IMR-90 (cell line): ENCODE results near the gene GDPD2. TPM values are rescaled to one million over a fixed set of nuclear protein-coding genes. Genes with fewer than 3 reads are reported as not detected.

Experiments
- ATAC-seq: fragments of 200-7000 bp; cut with Tn5 transposase; 2 replicates; pipeline ENCODE4 v1.9.1; 2020; ENCODE audit warnings: low read depth, mild to moderate bottlenecking, moderate library complexity
- BruUV-seq: library from RNA; stranded (reverse); fragments of 400-500 nt; replicated peaks from 2 replicates; lab custom pipeline; 2021; lab: Mats Ljungman, UMichigan
- CTCF ChIA-PET: fragments of 300-600 bp; formaldehyde crosslinking; extraction: SDS; loops from one replicate; lab custom pipeline; 2021; ENCODE audit warnings: antibody characterized with exemption; lab: Yijun Ruan, JAX
- POLR2A ChIA-PET: fragments of 300-600 bp; sonication (Branson Sonifier 250); formaldehyde crosslinking; loops from one replicate; lab custom pipeline; 2022; ENCODE audit warnings: antibody characterized with exemption; ENCODE audit not compliant: unreplicated experiment; lab: Charles Lee
- DNase-seq: peaks from one replicate; pipeline ENCODE4 v3.0.0; 2013
- H2AFZ ChIP-seq: replicated peaks from 2 replicates; pipeline ENCODE3; 2013; ENCODE audit warnings: low read length, mild to moderate bottlenecking; ENCODE audit not compliant: poor library complexity
- H2AK5ac ChIP-seq: 2 replicates; pipeline ENCODE4 v1.6.1; 2013; ENCODE audit warnings: low read depth, low read length, inconsistent platforms
- H2AK9ac ChIP-seq: replicated peaks from 2 replicates; pipeline ENCODE3; 2013; ENCODE audit warnings: mild to moderate bottlenecking, low read depth, low read length, moderate library complexity; ENCODE audit not compliant: poor library complexity
- H2BK120ac ChIP-seq: 2 replicates; pipeline ENCODE4 v1.6.1; 2013; ENCODE audit warnings: low read depth, low read length, inconsistent platforms
- H2BK15ac ChIP-seq: 3 replicates; pipeline ENCODE4 v1.6.1; 2013; ENCODE audit warnings: low read depth, low read length, inconsistent platforms
- H2BK20ac ChIP-seq: 2 replicates; pipeline ENCODE4 v1.6.1; 2013; ENCODE audit warnings: low read depth, mild to moderate bottlenecking, inconsistent platforms, low read length, moderate library complexity
- H2BK5ac ChIP-seq: 2 replicates; pipeline ENCODE4 v1.6.1; 2013; ENCODE audit warnings: mild to moderate bottlenecking, low read depth, low read length, inconsistent platforms; ENCODE audit not compliant: poor library complexity, severe bottlenecking
- H3K14ac ChIP-seq: replicated peaks from 2 replicates; pipeline ENCODE4 v1.6.1; 2013; ENCODE audit warnings: low read depth, low read length, inconsistent platforms
- H3K18ac ChIP-seq: 2 replicates; pipeline ENCODE4 v1.6.1; 2013; ENCODE audit warnings: low read depth, low read length, control low read depth
- H3K23ac ChIP-seq: 2 replicates; pipeline ENCODE4 v1.6.1; 2013; ENCODE audit warnings: low read depth, low read length, inconsistent platforms
- H3K27ac ChIP-seq: 2 replicates; pipeline ENCODE4 v1.5.1; 2013; ENCODE audit warnings: mild to moderate bottlenecking, control low read depth, low read length; ENCODE audit not compliant: insufficient read depth
- H3K27me3 ChIP-seq: 2 replicates; pipeline ENCODE4 v1.6.1; 2013; ENCODE audit warnings: low read length; ENCODE audit not compliant: control insufficient read depth, insufficient read depth
- H3K36me3 ChIP-seq: 2 replicates; pipeline ENCODE4 v1.6.1; 2013; ENCODE audit warnings: low read length, mixed read lengths; ENCODE audit not compliant: control insufficient read depth, insufficient read depth
- H3K4ac ChIP-seq: 2 replicates; pipeline ENCODE4 v1.6.1; 2013; ENCODE audit warnings: low read depth, low read length, inconsistent platforms
- H3K4me1 ChIP-seq: 2 replicates; pipeline ENCODE4 v1.6.1; 2013; ENCODE audit warnings: low read length, mixed read lengths; ENCODE audit not compliant: control insufficient read depth, insufficient read depth
- H3K4me2 ChIP-seq: 2 replicates; pipeline ENCODE4 v1.6.1; 2013; ENCODE audit warnings: low read depth, mild to moderate bottlenecking, control low read depth, low read length, moderate library complexity
- H3K4me3 ChIP-seq: 2 replicates; pipeline ENCODE4 v1.5.1; 2013; ENCODE audit warnings: low read depth, mild to moderate bottlenecking, control low read depth, low read length, moderate library complexity; ENCODE audit not compliant: insufficient read depth
- H3K56ac ChIP-seq: 2 replicates; pipeline ENCODE4 v1.6.1; 2013; ENCODE audit warnings: low read length, inconsistent platforms; ENCODE audit not compliant: insufficient read depth; ENCODE audit errors: extremely low read depth
- H3K79me1 ChIP-seq, 2 experiments: 2 replicates each; pipeline ENCODE4 v1.6.1; 2013; ENCODE audit warnings: low read length in 2 of 2, inconsistent platforms in 1 of 2, low read depth in 1 of 2
- H3K9ac ChIP-seq: 2 replicates; pipeline ENCODE4 v1.6.1; 2013; ENCODE audit warnings: low read depth, low read length, control low read depth
- H3K9me1 ChIP-seq: 2 replicates; pipeline ENCODE4 v1.6.1; 2013; ENCODE audit warnings: low read length, inconsistent platforms; ENCODE audit not compliant: insufficient read depth
- H3K9me3 ChIP-seq: 2 replicates; pipeline ENCODE4 v1.6.1; 2013; ENCODE audit warnings: low read length; ENCODE audit not compliant: control insufficient read depth, insufficient read depth
- H4K20me1 ChIP-seq: 2 replicates; pipeline ENCODE4 v1.6.1; 2013; ENCODE audit warnings: low read length, inconsistent platforms; ENCODE audit not compliant: insufficient read depth
- H4K5ac ChIP-seq: 2 replicates; pipeline ENCODE4 v1.6.1; 2013; ENCODE audit warnings: mild to moderate bottlenecking, low read depth, low read length, control low read depth
- H4K8ac ChIP-seq, 2 experiments: 2 replicates each; pipeline ENCODE4 v1.6.1; 2013; ENCODE audit warnings: low read depth in 2 of 2, low read length in 2 of 2, control low read depth in 1 of 2, inconsistent platforms in 1 of 2
- H4K91ac ChIP-seq: 2 replicates; pipeline ENCODE4 v1.6.1; 2013; ENCODE audit warnings: low read depth, low read length, inconsistent platforms; ENCODE audit not compliant: insufficient read depth
- BHLHE40 ChIP-seq: fragments of 150-350 bp; IDR thresholded peaks from 2 replicates; pipeline ENCODE4 v1.6.1; 2016; ENCODE audit warnings: mild to moderate bottlenecking, low read depth, low read length
- CEBPB ChIP-seq: IDR thresholded peaks from 2 replicates; pipeline ENCODE4 v1.6.1; 2012; ENCODE audit warnings: low read depth, low read length, improper control_type of control experiment
- ELK1 ChIP-seq: fragments of 150-350 bp; IDR thresholded peaks from 2 replicates; pipeline ENCODE4 v1.6.1; 2016; ENCODE audit warnings: low read depth, mild to moderate bottlenecking, low read length, moderate library complexity, borderline replicate concordance
- MXI1 ChIP-seq: IDR thresholded peaks from 2 replicates; pipeline ENCODE4 v1.6.1; 2012; ENCODE audit warnings: low read depth, mild to moderate bottlenecking, low read length, moderate library complexity, borderline replicate concordance
- NFE2L2 ChIP-seq: fragments of 150-350 bp; IDR thresholded peaks from 2 replicates; pipeline ENCODE4 v1.6.1; 2016; ENCODE audit warnings: low read depth, mild to moderate bottlenecking, low read length
- SMC3 ChIP-seq: fragments of 150-350 bp; IDR thresholded peaks from 2 replicates; pipeline ENCODE4 v1.6.1; 2016; ENCODE audit warnings: low read depth, mild to moderate bottlenecking, antibody characterized with exemption, low read length, moderate library complexity
- USF2 ChIP-seq: fragments of 150-350 bp; IDR thresholded peaks from 2 replicates; pipeline ENCODE4 v1.6.1; 2017; ENCODE audit warnings: mild to moderate bottlenecking, antibody characterized with exemption, low read length, low read depth
- WGBS, 2 experiments: methylation state at CpG; one replicate each; pipeline versions ENCODE4 v1.1.5 to v1.1.7; 2013; ENCODE audit warnings: missing lambda C conversion rate in 2 of 2; ENCODE audit not compliant: insufficient read length in 1 of 2; ENCODE audit errors: extremely low coverage in 2 of 2; 5-methylcytosine and 5-hydroxymethylcytosine counted together
- dilution Hi-C: fragments of 300-500 bp; cut with HindIII; formaldehyde crosslinking; loops from one replicate; pipeline ENCODE4 v1.14.3; 2018; ENCODE audit warnings: low sequenced_read_pairs; ENCODE audit not compliant: unreplicated experiment
- in situ Hi-C: fragments of 300-500 bp; cut with MboI; formaldehyde crosslinking; loops from 3 replicates; pipeline ENCODE4 v1.14.3; 2019; ENCODE audit warnings: low sequenced_read_pairs, inconsistent platforms, mixed read lengths
- intact Hi-C: fragments of 100-400 bp; cut with micrococcal nuclease; formaldehyde crosslinking; loops from 2 replicates; pipeline ENCODE4 v1.10.0; 2022
- polyA plus RNA-seq, 3 experiments: library from polyadenylated mRNA; depleted of rRNA; stranded (reverse); fragments of >200 nt; gene quantifications; 2 replicates each; pipeline ENCODE4 v1.2.3, GENCODE V29; 2012; ENCODE audit warnings: low replicate concordance in 1 of 3
- total RNA-seq: library from RNA; depleted of rRNA; stranded (reverse); fragments of >200 nt; gene quantifications from 2 replicates; pipeline ENCODE4 v1.2.3, GENCODE V29; 2012

Gene GDPD2
- total and polyA plus RNA-seq, 2 of the 4 experiments (the other 2 are of a cell fraction), result not detected

GRCh38 chrX:70411475-70411874 lies 11.6 kb upstream of the GDPD2 start:
- ATAC-seq (no peak), DNase-seq (no peak)
- Histone ChIP-seq H3K14ac (no peak overlapping the region), H3K36me3 (no peaks in the 10 kb centered on the region), H3K4me3 (no peak overlapping the region), H3K4me2 (no peak overlapping the region), H3K18ac (no peak overlapping the region), H3K9me1 (no peaks in the 10 kb centered on the region), H3K23ac (no peak overlapping the region), H2AFZ (no peak overlapping the region), H2AK9ac (no peak overlapping the region), H3K9me3 (no peaks in the 10 kb centered on the region), H4K5ac (no peak overlapping the region), H3K4me1 (no peaks in the 10 kb centered on the region), H3K27ac (no peak overlapping the region), H3K56ac (no peak overlapping the region), H2BK120ac (no peak overlapping the region), H2BK20ac (no peak overlapping the region), H2AK5ac (no peak overlapping the region), H4K20me1 (no peaks in the 10 kb centered on the region), H4K91ac (no peak overlapping the region), H3K79me1 (no peaks in the 10 kb centered on the region), H2BK15ac (no peak overlapping the region), H3K4ac (no peak overlapping the region), H4K8ac (no peak overlapping the region), H3K27me3 (peaks cover 2% of the 10 kb centered on the region; the same call in 1 of the 2 replicates), H3K9ac (no peak overlapping the region), H2BK5ac (no peak overlapping the region)
- TF ChIP-seq MXI1, result no peak
- no peak for TF ChIP-seq BHLHE40
- no peak for TF ChIP-seq CEBPB
- TF ChIP-seq NFE2L2, result no peak
- no peak for TF ChIP-seq ELK1
- TF ChIP-seq SMC3, result no peak
- no peak for TF ChIP-seq USF2
- ChIA-PET POLR2A (no interaction called here), CTCF (no interaction called here)
- in situ Hi-C loops, result no loop called here
- BruUV-seq, result no TSS peak
- dilution Hi-C loops, result no loop called here
- intact Hi-C loops, result no loop called here
- WGBS, 2 experiments, result no CpG with 5 or more reads among the region's 3 CpGs
